ENCODE results near the gene VPS35. TPM values are rescaled to one million over a fixed set of nuclear protein-coding genes. Genes with fewer than 3 reads are reported as not detected.
"Not testable (repeated sequence)": the region's sequence is repeated elsewhere in the genome, so short reads cannot be mapped to it uniquely, and the experiment has no call there.

VPS35 gene
- total and polyA plus RNA-seq, 11 donors, result 16.7 to 118 (median 84.4) TPM

GRCh38 chr16:46629331-46630219 is 59.4 kb downstream of the VPS35 start:
- no peaks in the 10 kb centered on the region for H3K36me3 ChIP-seq
- no peak for TF ChIP-seq POLR2A (IDR thresholded peaks at IDR 0.05)
- peak in 4 of 12 donors; percentile 23 to 39 (median 38) for TF ChIP-seq CTCF (IDR thresholded peaks at IDR 0.05)
- intact Hi-C loops (cut with DNase I), result loop anchor here in 1 of 10 donors (10.0 kb wide), 1 partner anchor 65 kb away; no protein-coding TSS in a partner anchor
- 45 to 55% (median 48%) methylated on average over 10 of the region's 10 CpGs for WGBS, 4 donors
- no peaks in the 10 kb centered on the region for H3K27me3 ChIP-seq
- DNase-seq (no peak), ATAC-seq (peak in 1 of 4 donors; percentile 35)
- H3K27ac ChIP-seq, result no peak overlapping the region
- H3K4me3 ChIP-seq, result no peak overlapping the region
- H3K4me1 ChIP-seq, result no peaks in the 10 kb centered on the region
- no peaks in the 10 kb centered on the region for H3K9me3 ChIP-seq

DNA sequence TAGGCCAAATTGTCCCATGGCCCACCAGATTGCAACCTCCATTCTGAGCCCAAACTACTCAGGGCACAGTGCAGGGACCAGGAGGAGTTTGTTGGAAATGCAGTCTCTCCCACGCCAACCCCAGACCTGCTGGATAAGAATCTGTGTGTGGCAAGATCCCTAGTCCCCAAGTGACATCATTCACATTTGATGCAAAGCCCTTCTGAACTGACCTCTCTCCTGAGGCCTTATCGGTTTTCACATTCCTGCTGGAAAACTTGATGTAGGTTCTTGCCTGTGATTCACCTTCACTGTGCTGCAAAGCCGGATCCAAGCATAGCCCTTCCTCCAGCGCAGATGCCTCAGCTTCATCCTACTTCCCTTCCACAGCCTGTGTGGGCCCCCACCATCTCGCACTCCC is 61.2 kb downstream of the VPS35 start:
- no peaks in the 10 kb centered on the region for H3K4me1 ChIP-seq
- ATAC-seq, result no peak
- no peak for TF ChIP-seq CTCF (IDR thresholded peaks at IDR 0.05)
- TF ChIP-seq POLR2A (IDR thresholded peaks at IDR 0.05), result no peak
- intact Hi-C loops (cut with DNase I), result no loop called here
- H3K27ac ChIP-seq, result no peak overlapping the region
- H3K36me3 ChIP-seq, result no peaks in the 10 kb centered on the region
- no peaks in the 10 kb centered on the region for H3K9me3 ChIP-seq
- no peaks in the 10 kb centered on the region for H3K27me3 ChIP-seq
- 83 to 93% (median 88%) methylated on average over 5 of the region's 5 CpGs for WGBS, 4 donors
- DNase-seq, result no peak
- H3K4me3 ChIP-seq, result no peak overlapping the region

- H3K36me3 ChIP-seq; H3K27me3 ChIP-seq; DNase-seq; H3K4me3 ChIP-seq; H3K9me3 ChIP-seq; intact Hi-C loops (cut with DNase I); ATAC-seq; H3K27ac ChIP-seq: not testable (repeated sequence)
- 93 to 96% (median 94%) methylated on average over 15 to 22 of the region's 22 CpGs for WGBS, 4 donors
- peaks cover 0 to 10% (median 0%) of the 10 kb centered on the region in 12 donors for H3K4me1 ChIP-seq
These were observed 62.3 kb downstream of the VPS35 start for GRCh38 chr16:46626681-46627080.

GRCh38 chr16:46624862-46625261 is 64.1 kb downstream of the VPS35 start:
- DNase-seq; H3K9me3 ChIP-seq; intact Hi-C loops (cut with DNase I); H3K4me3 ChIP-seq; H3K36me3 ChIP-seq; H3K27me3 ChIP-seq; H3K27ac ChIP-seq: not testable (repeated sequence)
- 92 to 98% (median 94%) methylated on average over 5 to 6 of the region's 6 CpGs for WGBS, 4 donors
- ATAC-seq, result peak in 1 of 4 donors; percentile 2
- peaks cover 0 to 24% (median 8%) of the 10 kb centered on the region in 12 donors for H3K4me1 ChIP-seq

DNA sequence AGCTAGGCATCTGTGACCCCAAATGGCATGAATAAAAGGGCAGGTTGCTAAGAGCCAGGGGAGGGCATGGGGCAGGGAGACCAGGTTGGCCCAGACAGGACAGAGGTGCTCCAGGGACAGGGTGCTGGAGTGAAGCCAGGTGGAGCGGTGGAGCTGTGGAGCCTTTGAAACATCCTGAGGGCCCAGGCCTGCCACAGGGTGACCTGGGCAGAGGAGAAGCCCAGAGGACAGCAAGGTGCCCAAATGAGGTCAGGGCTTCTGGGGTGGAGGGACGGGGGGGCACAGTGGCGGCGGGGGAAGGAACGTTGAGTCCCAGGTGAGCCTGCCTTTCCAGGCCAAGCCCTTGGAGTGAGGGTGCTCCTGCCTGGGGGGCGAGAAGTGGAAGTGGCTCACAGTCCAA is 65.3 kb downstream of the VPS35 start:
- H3K9me3 ChIP-seq; H3K4me3 ChIP-seq; H3K36me3 ChIP-seq; DNase-seq; intact Hi-C loops (cut with DNase I); H3K27me3 ChIP-seq; H3K27ac ChIP-seq: not testable (repeated sequence)
- peak; percentile 35 to 57 (median 46) for ATAC-seq
- H3K4me1 ChIP-seq, result peaks cover 0 to 24% (median 8%) of the 10 kb centered on the region in 12 donors
- WGBS, 4 donors, result 53 to 88% (median 79%) methylated on average over 4 of the region's 6 CpGs

Data from heart left ventricle (tissue), 16 donors.